Fibroblast of mammary gland (primary cell): ENCODE measurements around the gene ORM1.

ENCODE experiments used
- DNase-seq: peaks from one replicate; pipeline ENCODE4 v3.0.0-alpha.2; 2010; ENCODE audit warnings: low read depth
- H3K4me3 ChIP-seq: 2 replicates; pipeline ENCODE4 v1.5.1; 2011; ENCODE audit warnings: low read depth, mild to moderate bottlenecking, low read length, moderate library complexity; ENCODE audit not compliant: control insufficient read depth
- TF ChIP-seq, protein P1 (sequence below): conservative IDR thresholded peaks from 2 replicates; pipeline ENCODE4 v1.5.1; 2011; ENCODE audit warnings: low read depth, low read length, inconsistent platforms; ENCODE audit not compliant: control insufficient read depth, insufficient read depth

Gene ORM1

DNA sequence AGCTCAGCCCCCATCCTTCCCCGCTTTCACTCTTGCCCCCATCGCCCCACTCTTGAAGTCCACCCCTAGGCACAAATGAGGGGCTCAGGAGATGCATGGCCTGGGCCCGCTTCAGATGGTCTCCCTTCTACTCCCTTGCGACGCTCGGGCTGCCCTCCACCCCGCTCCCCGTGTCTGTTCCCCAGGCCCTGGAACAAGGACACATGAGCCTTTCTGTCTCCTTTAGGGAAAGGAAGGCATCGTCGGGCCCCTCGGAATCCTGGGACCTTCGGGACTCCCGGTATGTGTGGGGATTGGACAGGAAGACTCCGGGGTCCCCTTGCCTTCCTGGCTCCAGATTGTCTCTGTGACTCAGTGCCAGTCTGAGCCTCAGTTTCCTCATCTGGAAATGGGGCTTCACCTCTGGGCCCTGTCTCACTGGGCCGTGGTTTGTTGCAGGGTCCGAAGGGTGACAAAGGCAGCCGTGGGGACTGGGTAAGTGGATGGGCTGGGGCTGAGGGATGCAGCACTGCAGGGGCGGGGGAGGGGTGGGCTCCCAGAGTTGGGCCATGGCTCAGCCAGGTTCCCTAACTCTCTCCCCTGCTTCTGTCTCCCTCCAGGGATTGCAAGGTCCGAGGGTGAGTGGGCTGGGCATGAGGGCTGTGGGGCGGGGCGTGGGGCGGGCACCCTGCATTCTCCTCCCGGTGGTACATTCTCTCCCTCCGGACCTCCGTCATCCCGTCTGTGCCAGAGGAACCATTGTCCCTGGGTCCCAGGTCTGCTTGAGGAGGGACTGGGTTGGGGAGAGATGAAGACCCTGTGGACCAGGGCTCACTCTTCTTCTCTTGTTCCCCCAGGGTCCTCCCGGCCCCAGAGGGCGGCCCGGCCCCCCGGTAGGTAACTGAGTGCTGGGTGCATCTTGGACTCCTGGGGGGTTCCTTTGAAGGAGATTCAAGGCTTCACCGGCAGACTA is 21.8 kb upstream of the ORM1 start:
- TF ChIP-seq, protein P1, sequence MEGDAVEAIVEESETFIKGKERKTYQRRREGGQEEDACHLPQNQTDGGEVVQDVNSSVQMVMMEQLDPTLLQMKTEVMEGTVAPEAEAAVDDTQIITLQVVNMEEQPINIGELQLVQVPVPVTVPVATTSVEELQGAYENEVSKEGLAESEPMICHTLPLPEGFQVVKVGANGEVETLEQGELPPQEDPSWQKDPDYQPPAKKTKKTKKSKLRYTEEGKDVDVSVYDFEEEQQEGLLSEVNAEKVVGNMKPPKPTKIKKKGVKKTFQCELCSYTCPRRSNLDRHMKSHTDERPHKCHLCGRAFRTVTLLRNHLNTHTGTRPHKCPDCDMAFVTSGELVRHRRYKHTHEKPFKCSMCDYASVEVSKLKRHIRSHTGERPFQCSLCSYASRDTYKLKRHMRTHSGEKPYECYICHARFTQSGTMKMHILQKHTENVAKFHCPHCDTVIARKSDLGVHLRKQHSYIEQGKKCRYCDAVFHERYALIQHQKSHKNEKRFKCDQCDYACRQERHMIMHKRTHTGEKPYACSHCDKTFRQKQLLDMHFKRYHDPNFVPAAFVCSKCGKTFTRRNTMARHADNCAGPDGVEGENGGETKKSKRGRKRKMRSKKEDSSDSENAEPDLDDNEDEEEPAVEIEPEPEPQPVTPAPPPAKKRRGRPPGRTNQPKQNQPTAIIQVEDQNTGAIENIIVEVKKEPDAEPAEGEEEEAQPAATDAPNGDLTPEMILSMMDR: no peak
- no peak for DNase-seq
- H3K4me3 ChIP-seq: no peak overlapping the region

DNA sequence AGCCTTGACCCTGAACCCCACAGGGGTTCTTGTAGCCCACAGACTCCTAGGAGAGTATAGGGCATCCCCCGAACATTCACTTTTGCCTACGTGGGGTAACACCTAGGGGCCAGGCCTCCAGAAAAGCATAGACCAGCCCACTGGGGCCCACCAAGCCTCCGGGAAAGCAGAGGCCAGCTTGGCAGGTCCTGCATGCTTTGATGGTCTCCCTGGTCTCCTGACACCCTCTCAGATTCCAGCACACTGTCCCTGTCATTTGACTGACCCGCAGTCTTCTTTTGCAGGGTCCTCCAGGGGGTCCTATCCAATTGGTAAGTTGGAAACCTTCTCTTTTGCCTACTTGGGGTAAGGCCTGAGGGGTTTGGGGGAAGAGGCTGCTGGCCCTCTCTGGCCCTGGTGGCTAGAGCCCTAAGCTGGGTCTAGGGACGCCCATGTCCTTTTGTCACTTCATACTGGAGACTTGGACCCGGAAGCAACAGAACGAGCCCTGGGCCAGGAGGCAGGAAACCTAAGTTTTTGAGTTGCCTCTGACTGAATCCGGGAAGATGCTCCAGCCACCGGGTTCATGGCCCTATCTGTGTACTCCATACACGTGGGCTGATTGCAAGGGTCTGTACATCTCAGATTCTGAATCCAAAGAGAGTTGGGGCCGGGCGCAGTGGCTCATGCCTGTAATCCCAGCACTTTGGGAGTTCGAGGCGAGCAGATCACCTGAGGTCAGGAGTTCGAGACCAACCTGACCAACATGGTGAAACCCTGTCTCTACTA is 20.9 kb upstream of the ORM1 start:
- TF ChIP-seq, protein P1: no peak
- no peak for DNase-seq
- H3K4me3 ChIP-seq: no peak overlapping the region

- TF ChIP-seq, protein P1: no peak
- no peak for DNase-seq
- H3K4me3 ChIP-seq: no peak overlapping the region
Observed at GRCh38 chr9:114302727-114303126, 20.2 kb upstream of the ORM1 start.

DNA sequence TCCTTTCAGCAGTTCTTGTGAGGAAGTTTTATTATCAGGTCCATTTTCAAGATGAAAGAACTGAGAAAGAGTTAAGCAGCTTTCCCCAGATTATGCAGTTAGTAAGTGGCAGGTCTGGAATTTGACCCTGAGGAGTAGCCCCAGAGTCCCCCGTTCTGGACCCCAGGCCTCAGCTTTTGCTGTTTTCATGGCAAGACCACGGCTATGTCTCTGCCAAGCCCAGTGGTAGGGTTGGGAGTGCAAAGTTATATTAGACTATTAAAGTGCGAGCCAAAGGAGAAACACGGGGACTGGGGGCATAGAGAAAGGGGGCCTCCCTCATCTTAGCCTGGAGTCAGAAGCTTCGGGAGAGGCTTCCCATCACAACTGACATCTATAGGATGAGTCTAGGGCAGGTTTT is 19.3 kb upstream of the ORM1 start:
- H3K4me3 ChIP-seq: no peak overlapping the region
- no peak for DNase-seq
- TF ChIP-seq, protein P1: no peak

- no peak for DNase-seq
- TF ChIP-seq, protein P1: no peak
- no peak overlapping the region for H3K4me3 ChIP-seq
Observed at GRCh38 chr9:114303977-114304376, 18.9 kb upstream of the ORM1 start.

DNA sequence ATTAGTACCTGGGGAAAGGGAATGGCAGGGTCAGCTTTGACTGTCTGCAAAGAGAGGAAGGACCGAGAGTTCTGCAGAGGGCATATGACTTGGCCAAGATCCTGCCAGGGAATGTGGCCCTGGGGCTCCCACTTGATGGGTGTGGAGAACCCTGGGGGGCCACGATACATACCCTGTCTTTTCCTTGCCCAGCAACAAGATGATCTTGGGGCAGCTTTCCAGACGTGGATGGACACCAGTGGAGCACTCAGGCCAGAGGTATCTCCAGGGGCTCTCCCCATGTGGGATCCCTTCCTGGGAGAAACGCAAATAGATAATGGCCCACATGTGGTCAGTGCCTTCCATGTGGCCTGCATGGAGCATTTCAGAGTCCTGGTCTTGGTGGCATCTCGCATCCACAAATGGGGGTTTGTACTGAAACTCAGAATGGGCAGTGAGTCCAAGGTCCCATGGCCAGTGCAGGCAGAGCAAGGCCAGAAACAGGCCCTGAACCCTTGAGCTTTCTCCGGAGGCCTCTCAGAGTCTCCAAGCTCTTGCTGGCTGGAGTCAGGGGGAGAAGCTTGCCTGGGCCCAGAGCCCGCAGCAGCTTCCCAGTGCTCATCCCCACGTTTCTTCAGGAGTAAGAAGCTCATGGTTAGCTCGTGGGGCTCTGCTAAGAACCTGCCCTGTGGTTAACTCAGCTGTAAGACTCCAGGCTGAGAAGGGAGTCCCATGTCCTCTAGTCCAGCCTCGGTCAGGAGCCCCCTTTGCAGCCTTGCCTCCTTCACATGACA is 18.3 kb upstream of the ORM1 start:
- DNase-seq: no peak
- TF ChIP-seq, protein P1: no peak
- H3K4me3 ChIP-seq: no peak overlapping the region
